BLaER1 treated with 17β-estradiol and CSF1 and Interleukin-3, amounts not matched to agents 10 nM and 100 nM (cell line): ENCODE measurements around the gene ANKRD11.

Experiments
- H3K27ac ChIP-seq, 11 experiments: shearing (Covaris generic); formaldehyde crosslinking; 2 replicates each; pipeline ENCODE4 v1.8.1; 2022
- H3K27me3 ChIP-seq, 11 experiments: shearing (Covaris generic); formaldehyde crosslinking; 2 replicates each; pipeline ENCODE4 v1.8.1; 2022
- H3K36me3 ChIP-seq, 11 experiments: shearing (Covaris generic); formaldehyde crosslinking; 2 replicates each; pipeline ENCODE4 v1.8.1; 2022
- H3K4me1 ChIP-seq, 10 experiments: shearing (Covaris generic); formaldehyde crosslinking; 2 replicates each; pipeline ENCODE4 v1.8.1; 2022
- H3K4me2 ChIP-seq, 11 experiments: shearing (Covaris generic); formaldehyde crosslinking; 2 replicates each; pipeline ENCODE4 v1.8.1; 2022
- H3K4me3 ChIP-seq, 10 experiments: shearing (Covaris generic); formaldehyde crosslinking; 2 replicates each; pipeline ENCODE4 v1.8.1; 2022
- H3K9ac ChIP-seq, 11 experiments: shearing (Covaris generic); formaldehyde crosslinking; 2 replicates each; pipeline ENCODE4 v1.8.1; 2022
- H3K9me3 ChIP-seq, 11 experiments: shearing (Covaris generic); formaldehyde crosslinking; replicated peaks in 1 of 11; 2 replicates each; pipeline ENCODE4 v1.8.1; 2022
- H4K20me1 ChIP-seq, 11 experiments: shearing (Covaris generic); formaldehyde crosslinking; 2 replicates each; pipeline ENCODE4 v1.8.1; 2022
- Cebpa-rat ChIP-seq, 11 experiments: shearing (Covaris generic); IDR thresholded peaks; 2 replicates each; pipeline ENCODE4 v1.8.1; 2022

The ANKRD11 gene

DNA sequence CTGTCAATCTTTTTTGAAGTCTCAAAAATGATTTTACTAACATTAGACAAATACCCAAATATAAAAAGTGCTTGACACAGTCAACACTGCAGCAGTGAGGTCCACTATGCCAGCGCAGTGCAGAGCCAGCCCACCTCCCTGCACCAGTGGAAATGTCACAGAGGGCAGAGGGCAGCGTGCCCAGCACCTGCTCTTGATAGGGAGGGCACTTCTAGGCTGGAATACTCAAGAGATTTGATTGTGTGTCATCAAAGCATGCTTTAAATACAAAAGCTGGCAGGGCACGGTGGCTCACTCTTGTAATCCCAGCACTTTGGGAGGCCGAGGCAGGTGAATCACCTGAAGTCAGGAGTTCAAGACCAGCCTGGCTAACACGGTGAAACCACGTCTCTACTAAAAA is 136.0 kb downstream of the ANKRD11 start:
- Histone ChIP-seq H3K4me1 (peaks cover 100% of the 10 kb centered on the region in 10 experiments), H3K9me3 (no peaks in the 10 kb centered on the region), H4K20me1 (peaks cover 100% of the 10 kb centered on the region in 11 experiments)

DNA sequence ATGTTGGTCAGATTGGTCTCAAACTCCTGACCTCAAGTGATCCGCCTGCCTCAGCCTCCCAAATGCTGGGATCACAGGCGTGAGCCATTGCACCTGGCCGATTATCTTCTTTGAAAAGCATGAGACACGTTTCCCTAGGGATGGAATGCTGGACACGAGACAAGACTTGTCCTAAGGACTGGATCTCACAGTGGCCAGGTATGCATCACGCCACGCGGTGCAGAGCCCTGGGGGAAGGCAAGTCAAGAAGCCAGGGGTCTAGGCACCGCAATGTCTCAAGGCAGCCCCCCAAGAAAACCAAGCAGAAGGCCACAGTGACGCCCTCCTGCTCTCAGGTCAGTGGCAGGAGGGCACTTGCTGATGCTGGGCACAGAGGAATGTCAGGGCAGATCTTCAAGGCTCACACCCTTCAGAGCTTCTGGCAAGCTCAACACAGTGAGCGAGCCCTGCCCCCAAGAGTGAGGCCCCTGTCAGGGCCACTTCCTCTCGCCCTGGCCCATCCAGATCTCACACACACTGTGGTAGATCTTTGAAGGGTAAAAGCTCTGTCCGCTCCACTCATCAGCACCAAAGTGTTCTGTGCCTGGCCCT is 138.2 kb downstream of the ANKRD11 start:
- Histone ChIP-seq H3K36me3 (peaks cover 9 to 37% (median 34%) of the 10 kb centered on the region in 11 experiments; a peak in 20 of 22 replicates), H4K20me1 (peaks cover 100% of the 10 kb centered on the region in 11 experiments)

More for the DNA sequence above, 136.0 kb downstream of the ANKRD11 start:
- Histone ChIP-seq H3K4me2 (peak overlapping the region; percentile 80 to 95 (median 91)), H3K27me3 (no peaks in the 10 kb centered on the region), H3K36me3 (peaks cover 9 to 37% (median 32%) of the 10 kb centered on the region in 11 experiments; a peak in 20 of 22 replicates), H3K27ac (peak overlapping the region in 4 of 11 experiments; percentile 33 to 63 (median 44); a peak in 4 of 22 replicates), H3K4me3 (peak overlapping the region in 4 of 10 experiments; percentile 1 to 45 (median 27); a peak in 3 of 20 replicates), H3K9ac (peak overlapping the region in 9 of 11 experiments; percentile 19 to 71 (median 54); a peak in 12 of 22 replicates)
- no peak for TF ChIP-seq Cebpa-rat (IDR thresholded peaks at IDR 0.05)

DNA sequence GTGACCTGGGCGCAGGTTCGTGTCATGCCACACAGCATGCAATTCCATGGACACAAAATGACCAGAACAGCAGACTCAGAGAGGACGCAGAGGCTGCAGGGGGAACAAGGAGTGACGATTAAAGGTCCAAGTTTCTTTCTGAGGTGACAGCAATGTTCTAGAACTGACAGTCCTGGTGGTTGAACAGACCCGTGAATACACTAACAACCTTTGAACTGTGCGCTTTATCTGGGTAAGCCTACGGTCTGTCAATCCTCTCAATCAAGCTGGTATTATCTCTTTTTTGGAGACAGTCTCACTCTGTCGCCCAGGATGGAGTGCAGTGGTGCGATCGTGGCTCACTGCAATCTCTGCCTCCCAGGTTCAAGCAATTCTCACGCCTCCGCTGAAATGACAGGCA is 138.7 kb downstream of the ANKRD11 start:
- no peaks in the 10 kb centered on the region for H3K27me3 ChIP-seq
- no peak overlapping the region; a peak in 1 of 22 replicates for H3K9ac ChIP-seq
- peaks cover 95 to 100% (median 100%) of the 10 kb centered on the region in 10 experiments for H3K4me1 ChIP-seq
- peaks cover 100% of the 10 kb centered on the region in 11 experiments for H4K20me1 ChIP-seq
- no peak overlapping the region for H3K4me3 ChIP-seq
- peak overlapping the region; percentile 80 to 95 (median 91); a peak in 21 of 22 replicates for H3K4me2 ChIP-seq
- no peak for TF ChIP-seq Cebpa-rat (IDR thresholded peaks at IDR 0.05)
- H3K36me3 ChIP-seq, result peaks cover 9 to 39% (median 30%) of the 10 kb centered on the region in 11 experiments; a peak in 20 of 22 replicates
- H3K27ac ChIP-seq, result no peak overlapping the region
- H3K9me3 ChIP-seq, result no peaks in the 10 kb centered on the region

More for the DNA sequence above, 138.2 kb downstream of the ANKRD11 start:
- Histone ChIP-seq H3K27me3 (no peaks in the 10 kb centered on the region), H3K4me2 (peak overlapping the region; percentile 80 to 95 (median 91)), H3K27ac (peak overlapping the region in 2 of 11 experiments; percentile 2 to 25; a peak in 2 of 22 replicates), H3K4me1 (peaks cover 95 to 100% (median 100%) of the 10 kb centered on the region in 10 experiments), H3K4me3 (no peak overlapping the region), H3K9ac (peak overlapping the region in 2 of 11 experiments; percentile 1 to 26; a peak in 3 of 22 replicates), H3K9me3 (no peaks in the 10 kb centered on the region)
- TF ChIP-seq Cebpa-rat (IDR thresholded peaks at IDR 0.05), result no peak

DNA sequence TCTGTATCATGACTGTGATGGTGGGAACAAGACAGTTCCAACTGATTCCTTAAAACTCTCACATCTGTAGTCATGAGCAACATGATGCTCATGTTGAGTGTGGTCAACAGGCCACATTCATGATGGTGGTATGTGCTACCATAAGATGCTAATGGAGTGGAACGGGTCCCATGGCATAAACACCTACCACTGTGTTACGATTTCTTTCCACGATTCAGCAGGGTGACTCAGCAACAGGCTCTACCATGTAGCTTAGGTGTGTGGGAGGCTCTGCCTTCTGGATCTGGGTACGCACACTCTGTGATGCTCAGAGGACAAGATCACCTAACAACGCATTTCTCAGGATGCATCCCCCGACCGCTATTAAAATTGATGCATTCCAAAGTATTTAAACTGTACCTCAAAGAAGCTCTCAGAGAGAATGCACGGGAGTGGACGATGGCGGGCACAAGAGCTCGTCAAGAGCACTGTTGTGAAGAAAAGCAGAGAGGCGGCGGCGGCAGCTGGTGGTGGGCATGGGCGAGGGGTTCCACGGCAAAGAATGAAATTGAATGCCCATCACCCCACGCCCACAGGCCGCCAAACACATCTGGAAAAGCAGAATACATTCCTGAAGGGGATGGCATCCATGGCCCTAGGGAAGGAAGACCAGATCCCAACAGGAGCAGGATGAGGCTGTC is 139.5 kb downstream of the ANKRD11 start:
- no peaks in the 10 kb centered on the region for H3K27me3 ChIP-seq
- H3K4me2 ChIP-seq, result peak overlapping the region; percentile 80 to 95 (median 91)
- peaks cover 9 to 37% (median 29%) of the 10 kb centered on the region in 11 experiments; a peak in 20 of 22 replicates for H3K36me3 ChIP-seq
- no peak overlapping the region for H3K4me3 ChIP-seq
- H4K20me1 ChIP-seq, result peaks cover 100% of the 10 kb centered on the region in 11 experiments
- no peaks in the 10 kb centered on the region for H3K9me3 ChIP-seq
- no peak for TF ChIP-seq Cebpa-rat (IDR thresholded peaks at IDR 0.05)
- peaks cover 93 to 100% (median 100%) of the 10 kb centered on the region in 10 experiments for H3K4me1 ChIP-seq
- H3K9ac ChIP-seq, result no peak overlapping the region
- H3K27ac ChIP-seq, result 0 out of 22 replicates have a peak overlapping the region, but pooled peaks of 1 of the 11 experiments have one; percentile 4

DNA sequence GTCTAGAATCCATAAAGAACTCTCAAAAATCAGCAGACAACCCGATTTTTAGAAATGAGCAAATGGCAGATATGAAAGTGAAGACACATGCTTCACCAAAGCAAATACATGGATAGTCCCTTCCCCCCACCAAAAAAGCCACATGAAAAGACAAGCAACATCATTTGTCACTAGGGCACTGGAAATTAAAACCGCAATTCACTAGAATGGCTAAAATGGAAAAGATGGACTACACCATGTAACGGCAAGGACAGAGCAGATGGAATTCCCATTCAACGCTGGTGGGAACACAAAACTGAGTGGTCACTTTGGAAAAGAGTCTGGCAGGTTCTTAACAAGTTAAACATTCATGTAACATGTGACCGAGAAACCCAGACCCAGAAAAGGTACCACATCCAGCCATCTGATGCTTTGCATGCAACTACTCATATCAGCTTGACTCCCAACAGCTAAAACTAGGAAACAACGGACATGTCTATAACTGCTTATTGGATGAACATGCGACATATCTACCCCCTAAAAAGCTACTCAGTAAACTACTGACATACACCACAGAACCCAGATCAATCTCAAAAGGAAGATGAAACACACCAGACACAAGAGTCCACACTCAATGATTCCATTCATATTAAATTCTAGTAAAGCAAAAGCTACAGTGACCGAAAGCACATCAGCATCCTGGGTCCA is 140.3 kb downstream of the ANKRD11 start:
- Histone ChIP-seq H3K9ac (peak overlapping the region in 1 of 11 experiments; percentile 7; a peak in 1 of 22 replicates), H3K9me3 (no peaks in the 10 kb centered on the region), H3K4me2 (peak overlapping the region; percentile 80 to 95 (median 91)), H3K36me3 (peaks cover 9 to 33% (median 30%) of the 10 kb centered on the region in 11 experiments; a peak in 20 of 22 replicates), H3K27ac (peak overlapping the region in 3 of 11 experiments; percentile 4 to 18 (median 6); a peak in 1 of 22 replicates), H3K4me3 (no peak overlapping the region), H3K4me1 (peaks cover 93 to 100% (median 100%) of the 10 kb centered on the region in 10 experiments), H4K20me1 (peaks cover 100% of the 10 kb centered on the region in 11 experiments), H3K27me3 (no peaks in the 10 kb centered on the region)
- TF ChIP-seq Cebpa-rat (IDR thresholded peaks at IDR 0.05), result no peak

DNA sequence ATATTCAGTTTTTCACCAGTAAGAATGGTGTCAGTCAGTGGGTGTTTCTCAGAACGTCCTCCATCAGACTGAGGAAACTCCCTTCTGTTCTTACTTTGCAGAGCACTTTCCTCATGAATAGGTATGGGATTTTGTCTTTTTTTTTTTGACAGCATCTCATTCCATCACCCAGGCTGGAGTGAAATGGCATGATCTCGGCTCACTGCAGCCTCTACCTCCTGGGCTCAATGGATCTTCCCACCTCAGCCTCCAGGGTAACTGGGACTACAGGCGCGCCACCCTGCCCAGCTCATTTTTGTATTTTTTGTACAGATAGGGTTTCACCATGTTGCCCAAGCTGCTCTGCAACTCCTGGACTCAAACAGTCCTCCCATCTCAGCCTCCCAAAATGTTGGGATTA is 142.6 kb downstream of the ANKRD11 start:
- Histone ChIP-seq H3K4me2 (peak overlapping the region in 9 of 11 experiments; percentile 5 to 94 (median 91); a peak in 14 of 22 replicates), H3K4me3 (no peak overlapping the region), H3K4me1 (peaks cover 84 to 95% (median 92%) of the 10 kb centered on the region in 10 experiments), H3K27ac (no peak overlapping the region), H3K9me3 (no peaks in the 10 kb centered on the region), H3K36me3 (peaks cover 17 to 53% (median 46%) of the 10 kb centered on the region in 11 experiments; a peak in 21 of 22 replicates), H3K27me3 (no peaks in the 10 kb centered on the region), H4K20me1 (peaks cover 100% of the 10 kb centered on the region in 11 experiments), H3K9ac (no peak overlapping the region)
- no peak for TF ChIP-seq Cebpa-rat (IDR thresholded peaks at IDR 0.05)

DNA sequence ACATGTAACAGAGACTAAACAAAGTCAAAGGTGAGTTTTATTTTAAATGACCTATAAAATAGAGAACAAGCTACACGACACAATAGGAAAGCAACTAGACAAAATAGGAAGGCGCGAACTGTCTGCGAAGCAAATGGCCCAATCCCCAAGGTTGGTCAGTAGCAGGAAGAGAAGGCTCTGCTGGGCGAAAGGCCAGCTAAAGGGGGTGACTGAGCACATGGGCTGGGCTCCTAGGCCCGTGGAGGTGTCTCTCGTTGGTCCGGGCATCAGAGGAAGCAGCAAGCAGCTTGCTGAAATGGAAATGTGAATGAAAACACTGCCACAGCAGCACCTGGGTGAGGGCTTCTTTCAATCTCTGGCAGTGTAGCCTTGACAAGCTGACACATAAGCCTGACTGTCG is 143.5 kb downstream of the ANKRD11 start:
- peak overlapping the region in 9 of 11 experiments; percentile 12 to 91 (median 45); a peak in 13 of 22 replicates for H3K4me2 ChIP-seq
- H3K9ac ChIP-seq, result 0 out of 22 replicates have a peak overlapping the region, but pooled peaks of 1 of the 11 experiments have one; percentile 37
- H3K4me1 ChIP-seq, result peaks cover 78 to 92% (median 88%) of the 10 kb centered on the region in 10 experiments
- 0 out of 22 replicates have a peak overlapping the region, but pooled peaks of 1 of the 11 experiments have one; percentile 1 for H3K27ac ChIP-seq
- no peak overlapping the region for H3K4me3 ChIP-seq
- H3K36me3 ChIP-seq, result peaks cover 17 to 52% (median 40%) of the 10 kb centered on the region in 11 experiments; a peak in 21 of 22 replicates
- peaks cover 100% of the 10 kb centered on the region in 11 experiments for H4K20me1 ChIP-seq
- TF ChIP-seq Cebpa-rat (IDR thresholded peaks at IDR 0.05), result no peak
- H3K9me3 ChIP-seq, result no peaks in the 10 kb centered on the region
- no peaks in the 10 kb centered on the region for H3K27me3 ChIP-seq

DNA sequence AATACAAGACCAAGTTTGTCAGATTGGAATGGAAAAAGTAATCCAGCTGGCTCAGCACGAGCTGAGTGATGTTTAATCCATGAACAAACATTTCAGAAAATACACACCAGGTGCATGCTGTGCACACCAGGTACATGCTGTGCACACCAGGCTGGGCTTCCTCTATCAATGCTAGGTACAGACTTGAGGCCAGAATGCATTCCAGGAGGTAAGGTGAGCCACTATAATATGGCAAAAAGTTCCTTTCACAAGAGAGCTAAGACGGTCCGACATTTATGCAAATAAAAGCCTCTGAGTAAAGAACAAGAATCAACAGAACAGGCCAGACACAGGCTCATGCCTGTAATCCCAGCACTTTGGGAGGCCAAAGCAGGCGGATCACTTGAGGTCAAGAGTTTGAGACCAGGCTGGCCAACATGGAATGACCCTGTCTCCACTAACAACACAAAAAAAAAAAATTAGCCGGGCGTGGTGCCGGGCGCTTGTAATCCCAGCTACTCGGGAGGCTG is 144.7 kb downstream of the ANKRD11 start:
- H3K4me2 ChIP-seq, result peak overlapping the region in 9 of 11 experiments; percentile 0 to 91 (median 33); a peak in 12 of 22 replicates
- H3K4me3 ChIP-seq, result no peak overlapping the region
- peak overlapping the region in 1 of 11 experiments; percentile 3; a peak in 1 of 22 replicates for H3K9ac ChIP-seq
- H4K20me1 ChIP-seq, result peaks cover 100% of the 10 kb centered on the region in 11 experiments
- H3K27me3 ChIP-seq, result no peaks in the 10 kb centered on the region
- TF ChIP-seq Cebpa-rat (IDR thresholded peaks at IDR 0.05), result no peak
- H3K36me3 ChIP-seq, result peaks cover 10 to 49% (median 32%) of the 10 kb centered on the region in 11 experiments; a peak in 21 of 22 replicates
- H3K9me3 ChIP-seq, result no peaks in the 10 kb centered on the region
- H3K4me1 ChIP-seq, result peaks cover 78 to 92% (median 88%) of the 10 kb centered on the region in 10 experiments
- no peak overlapping the region for H3K27ac ChIP-seq
